ENCODE data around the gene KRT83.

Gene KRT83

DNA sequence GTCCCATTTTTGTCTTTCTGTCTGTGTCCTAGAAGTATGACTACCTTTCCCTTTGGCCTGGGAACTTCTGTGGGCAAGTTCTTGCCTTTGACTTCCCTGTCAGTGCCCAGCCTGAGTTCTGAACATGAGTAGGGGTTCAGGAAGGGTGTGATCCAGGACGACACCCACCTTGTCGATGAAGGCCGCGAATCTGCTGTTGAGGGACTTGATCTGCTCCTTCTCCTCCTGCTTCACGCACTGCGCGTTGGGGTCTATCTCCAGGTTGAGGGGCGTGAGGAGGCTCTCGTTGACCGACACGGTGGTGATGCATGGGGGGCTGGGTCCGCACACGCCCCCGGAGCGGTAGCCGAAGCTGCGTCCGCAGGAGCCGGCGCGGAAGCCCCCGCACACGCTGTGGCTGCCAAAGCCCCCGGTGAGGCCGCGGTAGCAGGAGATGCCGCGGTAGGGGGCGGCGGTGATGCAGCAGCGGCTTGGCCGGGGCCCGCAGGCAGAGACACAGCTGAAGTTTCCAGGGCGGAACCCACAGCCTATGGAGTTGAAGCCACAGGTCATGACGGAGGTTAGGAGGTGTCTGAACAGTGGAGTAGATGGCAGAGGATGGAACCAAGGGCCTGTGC is at the start of gene KRT83:
KRT83 (minus strand) TSS at position 615 of the 617 bp plus-strand sequence; CDS start at position 552, 63 bp downstream.
- DNase-seq (ENCODE audit: low read depth in 2 of 3, low spot score in 1 of 3), result no peak

DNA sequence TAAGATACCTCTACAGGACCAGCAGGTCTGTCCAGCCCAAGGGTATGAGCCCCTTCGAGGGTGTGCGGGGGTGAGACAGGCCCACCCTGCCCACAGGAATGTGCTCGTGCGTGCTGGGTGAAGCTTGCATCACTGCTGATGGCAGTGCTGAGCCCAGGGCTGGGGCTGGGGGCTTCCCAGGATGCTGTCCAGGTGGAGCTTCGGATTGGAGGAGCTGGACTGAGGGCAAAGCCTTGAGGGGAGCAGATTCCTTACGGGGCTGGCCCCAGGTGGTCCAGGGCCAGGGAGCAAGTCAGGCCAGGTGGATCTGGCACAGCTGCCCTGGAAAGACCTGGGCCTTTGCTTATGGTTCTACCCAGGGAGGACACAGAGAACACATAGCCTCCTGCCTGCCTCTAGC is 48.6 kb upstream of the KRT83 start:
- no peak for DNase-seq (ENCODE audit: low read depth in 2 of 3, low spot score in 1 of 3)

DNA sequence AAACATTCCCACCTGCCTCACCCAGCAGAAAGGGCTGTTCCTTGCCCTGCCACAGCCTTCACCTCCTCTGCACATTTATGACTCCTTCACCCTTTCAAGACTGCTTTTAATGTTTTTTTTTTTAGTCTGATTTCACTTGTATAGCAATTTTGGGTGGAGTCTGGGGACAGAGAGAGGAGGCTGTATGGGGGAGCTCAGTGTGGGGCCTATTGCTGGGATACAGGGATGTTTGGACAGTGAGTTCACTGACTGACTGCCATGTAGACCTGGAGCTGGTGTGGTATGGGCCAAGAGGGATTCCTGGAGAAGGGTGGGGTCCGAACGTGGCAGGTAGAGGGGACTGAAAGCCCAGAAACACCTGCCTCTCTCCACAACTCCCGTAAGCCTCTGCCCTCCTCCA is 48.0 kb upstream of the KRT83 start:
- no peak for DNase-seq (ENCODE audit: low read depth in 2 of 3, low spot score in 1 of 3)

DNA sequence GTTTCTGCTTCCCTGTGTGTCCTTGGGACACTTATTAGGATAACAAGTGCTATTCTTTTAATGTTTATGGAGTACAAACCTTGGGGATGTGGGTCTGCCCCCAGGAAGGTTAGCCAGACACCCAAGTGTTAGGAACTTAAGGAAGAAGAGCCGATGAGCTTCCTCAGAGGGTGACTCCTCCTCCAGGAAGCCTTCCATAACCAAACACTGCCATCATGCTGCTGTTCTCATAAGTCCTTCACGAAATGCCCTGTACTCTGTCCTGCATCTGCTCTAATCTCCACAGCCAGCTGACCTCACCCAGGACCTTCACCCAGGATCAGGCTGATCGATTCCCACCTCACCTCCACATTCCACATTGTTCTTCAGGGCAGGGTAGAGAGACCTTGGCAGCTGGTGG is 47.3 kb upstream of the KRT83 start:
- no peak for DNase-seq (ENCODE audit: low read depth in 2 of 3, low spot score in 1 of 3)

DNA sequence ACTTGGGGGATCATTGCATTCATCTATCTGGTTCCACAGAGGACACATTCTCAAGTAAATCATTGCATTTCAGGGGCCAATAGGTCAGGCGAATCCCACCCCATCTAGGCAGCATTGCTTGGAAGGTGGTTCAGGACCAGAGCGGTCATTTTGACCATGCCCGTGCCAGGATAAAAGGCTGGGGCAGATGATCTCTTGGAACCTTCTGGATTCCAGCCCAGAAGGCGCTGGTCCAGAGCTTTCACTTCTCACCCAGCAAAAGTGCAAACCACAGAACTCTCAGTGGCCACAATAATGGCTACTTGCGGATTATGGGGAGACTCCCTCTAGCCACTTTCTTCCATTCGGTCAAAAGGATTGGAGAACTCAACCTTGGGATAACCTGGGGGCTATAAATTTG is 46.7 kb upstream of the KRT83 start:
- DNase-seq (ENCODE audit: low read depth in 2 of 3, low spot score in 1 of 3), result no peak

DNA sequence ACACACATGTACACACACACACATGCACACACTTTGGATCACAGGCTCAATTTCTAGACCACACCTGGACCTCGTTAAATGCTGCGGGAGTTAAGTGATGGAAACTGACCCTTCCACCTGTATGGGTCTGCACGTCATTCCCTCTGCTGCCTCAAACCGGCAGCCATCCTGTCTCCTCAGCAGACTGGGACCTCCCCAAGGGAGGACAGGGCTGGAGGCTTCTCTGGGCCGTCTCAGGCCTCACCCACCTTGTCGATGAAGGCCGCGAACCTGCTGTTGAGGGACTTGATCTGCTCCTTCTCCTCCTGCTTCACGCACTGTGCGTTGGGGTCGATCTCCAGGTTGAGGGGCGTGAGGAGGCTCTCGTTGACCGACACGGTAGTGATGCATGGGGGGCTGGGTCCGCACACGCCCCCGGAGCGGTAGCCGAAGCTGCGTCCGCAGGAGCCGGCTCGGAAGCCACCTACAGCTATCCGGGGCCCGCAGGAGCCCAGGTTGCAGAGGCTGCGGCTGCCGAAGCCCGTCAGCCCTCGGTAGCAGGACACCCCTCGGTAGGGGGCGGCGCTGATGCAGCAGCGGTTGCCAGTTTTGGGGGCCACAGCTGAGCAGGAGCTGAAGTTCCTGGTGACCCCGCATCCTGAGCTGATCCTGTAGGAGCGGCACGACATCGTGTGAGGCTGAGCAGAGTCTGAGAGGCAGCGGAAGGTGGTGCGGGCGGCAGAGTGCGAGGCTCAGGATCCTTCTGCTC is 45.7 kb upstream of the KRT83 start, which contains the start of gene KRT85:
KRT85 (minus strand) TSS at position 744 of the 748 bp plus-strand sequence; CDS start at position 668, 76 bp downstream.
- DNase-seq (ENCODE audit: low read depth in 2 of 3, low spot score in 1 of 3), result no peak

DNA sequence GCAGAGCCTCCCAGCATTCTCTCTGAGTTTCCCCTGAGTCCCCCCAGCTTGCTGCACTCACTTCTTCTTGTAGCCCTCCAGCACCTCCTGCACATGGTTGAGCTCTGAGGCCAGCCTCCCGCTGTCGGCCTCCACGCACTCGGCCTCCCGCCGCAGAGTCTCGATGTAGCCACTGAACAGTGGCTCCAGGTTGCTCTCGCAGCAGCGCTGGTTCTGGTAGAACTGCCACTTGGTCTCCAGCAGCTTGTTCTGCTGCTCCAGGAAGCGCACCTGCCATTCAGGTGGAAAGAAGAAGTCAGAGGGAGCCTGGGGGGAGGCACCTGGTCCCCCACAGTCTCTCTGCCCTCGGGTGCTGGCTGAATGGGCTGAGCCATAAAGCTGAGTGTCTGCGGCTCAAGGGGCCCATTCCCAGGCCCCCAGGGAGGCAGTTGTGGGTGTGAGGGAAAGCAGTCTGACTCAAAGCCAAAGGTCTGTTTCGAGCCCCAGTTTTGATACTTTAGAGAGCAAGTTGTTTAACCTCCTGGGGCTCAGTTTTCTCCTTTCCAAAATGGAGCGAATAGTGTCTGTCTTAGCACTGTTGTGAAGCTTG is 43.8 kb upstream of the KRT83 start:
- no peak for DNase-seq (ENCODE audit: low read depth in 2 of 3, low spot score in 1 of 3)

DNA sequence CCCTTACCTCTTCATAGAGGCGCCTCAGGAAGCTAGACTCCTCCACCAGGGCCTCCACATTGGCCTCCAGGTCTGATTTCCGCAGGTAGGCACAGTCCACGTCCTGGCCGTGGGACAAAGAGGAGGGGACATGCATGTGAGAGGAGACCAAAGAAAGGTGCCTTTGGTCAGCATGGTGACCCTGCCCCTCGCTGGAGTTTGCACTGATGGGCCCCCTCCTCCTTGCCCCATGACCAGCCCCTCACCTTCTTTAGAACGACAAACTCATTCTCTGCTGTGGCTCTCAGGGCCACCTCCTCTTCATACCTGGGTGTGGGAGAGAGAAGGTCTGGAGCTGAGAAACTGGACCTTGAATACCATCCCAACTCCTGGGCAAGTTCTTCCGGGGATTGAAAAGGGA is 42.9 kb upstream of the KRT83 start:
- DNase-seq (ENCODE audit: low read depth in 2 of 3, low spot score in 1 of 3), result no peak

DNA sequence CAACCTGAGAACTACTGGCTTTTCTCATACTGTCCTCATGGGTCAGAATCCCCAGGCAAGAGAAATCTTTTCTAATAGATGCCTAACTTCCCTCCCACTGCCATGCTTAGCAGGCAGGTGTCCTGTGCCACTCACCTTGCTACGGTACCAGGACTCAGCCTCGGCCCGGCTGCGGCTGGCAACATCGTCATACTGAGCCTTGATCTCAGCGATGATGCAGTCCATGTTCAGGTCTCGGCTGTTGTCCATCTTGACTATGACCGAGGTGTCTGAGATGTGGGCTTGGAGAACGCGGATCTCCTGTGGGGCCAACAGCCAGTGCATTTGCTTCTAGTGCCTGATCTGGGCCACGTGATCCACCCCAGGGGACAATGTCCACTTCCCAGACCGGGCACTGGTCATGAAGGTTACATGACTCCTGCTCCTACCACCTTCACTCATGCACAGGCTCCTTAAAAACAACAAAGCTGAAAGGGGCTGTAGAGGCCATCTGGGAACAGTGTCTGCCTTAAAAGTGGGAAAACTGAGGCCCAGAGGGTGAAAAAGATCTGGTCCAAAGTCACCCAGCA is 42.0 kb upstream of the KRT83 start:
- no peak for DNase-seq (ENCODE audit: low read depth in 2 of 3, low spot score in 1 of 3)

DNA sequence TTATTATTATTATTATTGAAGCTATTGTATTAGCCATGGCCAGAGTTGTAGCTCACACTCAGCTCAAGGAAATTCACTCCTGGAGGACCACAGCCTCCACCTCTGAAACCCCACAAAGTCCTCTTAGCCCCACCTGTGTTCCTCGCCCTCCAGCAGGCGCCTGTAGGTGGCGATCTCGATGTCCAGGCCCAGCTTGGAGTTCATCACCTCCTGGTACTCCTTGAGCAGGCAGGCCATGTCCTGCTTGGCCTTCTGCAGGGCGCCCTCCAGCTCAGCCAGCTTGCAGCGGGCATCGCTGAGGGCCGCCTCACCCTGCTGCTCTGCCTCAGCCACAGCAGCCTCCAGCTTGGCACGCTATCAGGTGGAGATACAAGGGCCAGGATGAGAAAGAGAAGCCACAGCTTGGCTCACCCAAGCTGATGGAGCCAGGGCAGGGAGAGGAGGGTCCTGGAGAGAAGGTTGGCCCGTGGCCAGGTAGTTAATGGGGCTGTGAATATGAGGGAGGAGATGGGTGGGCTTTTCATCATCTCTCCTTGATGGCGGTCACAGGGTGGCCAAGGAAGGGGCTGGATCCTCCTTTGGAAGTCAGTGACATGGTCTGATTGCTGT is 41.0 kb upstream of the KRT83 start:
- DNase-seq (ENCODE audit: low read depth in 2 of 3, low spot score in 1 of 3), result no peak

DNA sequence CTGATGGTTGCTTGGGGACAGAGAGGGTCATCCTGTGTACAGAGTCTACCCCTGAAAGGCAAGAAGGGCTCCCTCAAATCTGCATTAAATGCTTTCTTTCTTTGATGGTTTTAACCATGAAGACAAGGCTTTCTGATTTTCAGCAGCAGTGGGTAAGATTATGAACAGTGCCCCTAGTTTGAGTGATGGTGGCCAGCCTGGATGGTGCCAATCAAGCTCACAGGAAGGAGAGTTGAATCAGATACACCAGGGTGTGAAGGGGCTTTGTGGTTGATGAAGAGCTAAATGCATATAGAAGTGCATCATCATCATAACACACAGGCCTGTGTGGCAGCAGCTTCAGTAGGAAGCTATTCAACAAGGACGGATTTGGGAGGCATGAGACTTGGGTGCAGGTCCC is 40.4 kb upstream of the KRT83 start:
- DNase-seq (ENCODE audit: low read depth in 2 of 3, low spot score in 1 of 3), result no peak

DNA sequence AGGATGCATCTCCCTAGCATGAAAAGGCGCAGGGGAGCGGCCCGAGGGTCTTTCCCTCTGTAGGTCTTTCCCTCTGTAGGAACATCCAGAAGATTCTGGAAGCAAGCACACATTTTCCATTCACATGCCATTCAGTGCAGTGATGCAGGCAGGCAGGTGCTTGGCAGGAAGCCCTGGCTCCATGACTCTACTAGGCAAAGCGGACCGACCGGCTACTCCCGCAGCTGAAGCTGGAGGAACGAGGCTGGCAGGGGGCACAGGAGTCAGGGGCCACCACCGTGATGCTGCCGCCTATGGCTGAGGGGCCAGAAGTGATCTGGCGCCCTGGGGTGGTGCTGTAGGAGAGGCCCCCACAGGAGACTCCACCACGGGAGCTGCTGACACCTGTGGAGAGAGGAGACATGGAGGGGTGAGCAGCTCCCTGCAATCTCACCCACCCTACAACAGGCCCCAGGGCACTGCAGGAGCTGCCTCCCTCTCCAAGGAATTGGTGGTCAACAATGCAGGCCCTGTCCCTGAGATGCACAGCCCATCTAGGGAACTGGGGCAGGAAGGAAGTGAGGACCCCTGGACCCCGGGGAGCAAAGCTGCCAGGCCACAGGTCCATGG is 39.6 kb upstream of the KRT83 start:
- no peak for DNase-seq (ENCODE audit: low read depth in 2 of 3, low spot score in 1 of 3)

DNA sequence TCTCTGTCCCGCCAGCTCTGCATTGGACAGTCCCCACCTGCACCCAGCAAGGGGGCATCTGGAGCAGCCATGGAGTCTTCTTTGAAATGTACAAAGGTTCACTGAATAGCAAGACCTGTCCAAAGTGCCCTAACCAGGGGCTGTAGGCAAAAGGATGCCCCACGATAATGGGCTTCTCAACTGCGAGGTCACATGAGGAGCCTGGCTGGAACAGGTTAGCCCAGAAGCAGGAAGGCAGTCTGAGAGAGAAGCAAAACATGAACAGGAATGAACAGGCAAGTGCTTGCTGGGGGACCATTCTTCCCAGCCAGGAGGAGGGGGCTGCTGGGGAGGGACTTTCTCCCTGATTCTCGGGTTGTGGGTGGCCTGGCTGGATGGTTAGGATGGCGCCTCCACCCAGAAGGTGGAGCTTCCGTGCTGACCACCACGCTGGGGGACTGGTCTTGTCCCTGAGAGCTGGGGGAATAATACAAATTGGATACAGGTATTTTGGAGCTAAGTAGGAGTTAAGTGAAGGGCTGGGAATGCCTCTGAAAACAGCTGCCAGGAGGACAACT is 39.0 kb upstream of the KRT83 start:
- DNase-seq (ENCODE audit: low read depth in 2 of 3, low spot score in 1 of 3), result no peak

DNA sequence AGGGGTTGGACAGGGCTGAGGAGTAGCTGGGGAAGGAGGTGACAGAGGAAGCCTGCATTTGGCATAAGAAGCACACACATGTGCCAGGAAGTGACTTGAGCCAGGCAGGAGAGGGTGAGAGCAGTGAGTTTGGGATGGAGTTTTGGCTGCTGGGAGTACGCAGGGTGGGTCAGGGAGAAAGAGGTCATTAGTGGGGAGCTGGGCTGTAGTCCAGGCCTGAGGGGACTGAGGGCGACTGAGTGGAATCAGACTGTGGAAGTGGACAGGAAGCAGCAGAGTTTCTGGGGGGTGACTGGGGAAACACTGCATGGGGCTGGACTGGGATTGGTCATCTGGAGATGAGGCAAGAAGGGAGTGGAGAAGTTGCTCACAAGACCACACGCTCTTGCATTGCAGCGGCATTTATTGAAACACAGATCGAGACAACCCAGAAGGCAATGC is 38.4 kb upstream of the KRT83 start:
- no peak for DNase-seq (ENCODE audit: low read depth in 2 of 3, low spot score in 1 of 3)

DNA sequence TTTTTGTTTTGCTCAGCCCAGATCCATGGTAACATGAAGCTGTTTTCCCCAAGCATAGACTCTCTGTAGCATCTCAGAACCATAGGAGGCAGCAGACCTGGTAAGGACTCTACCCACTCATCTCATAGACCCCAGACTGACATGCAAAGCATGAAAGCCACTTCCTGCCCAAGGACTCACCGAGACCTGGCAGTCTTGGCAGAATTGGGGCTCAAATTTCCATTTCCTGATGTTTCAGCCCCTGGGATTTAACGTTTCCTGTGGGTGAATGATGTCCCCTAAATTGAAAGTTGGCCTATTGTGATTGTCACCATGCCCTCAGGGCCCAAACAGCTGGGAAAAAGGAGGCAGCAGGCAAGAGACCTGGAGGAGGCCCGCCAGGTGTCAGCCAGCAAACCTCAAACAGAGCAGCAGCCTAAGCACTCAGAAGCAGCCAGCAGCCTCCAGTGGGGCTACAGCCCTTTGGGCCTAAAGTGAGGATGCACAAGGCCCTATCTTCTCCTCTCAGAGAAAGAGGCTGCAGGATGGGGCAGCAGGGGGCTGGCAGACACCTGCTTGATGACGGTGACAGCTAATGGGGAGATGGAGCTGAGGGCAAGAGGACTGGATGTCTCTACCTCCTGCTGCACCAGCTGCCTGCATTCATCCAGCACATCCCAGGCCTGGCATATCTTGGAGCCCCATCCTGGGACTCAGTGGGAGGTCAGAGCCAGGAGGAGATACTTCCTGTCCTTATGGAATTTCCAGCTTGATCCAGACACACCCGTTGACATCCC is 37.6 kb upstream of the KRT83 start:
- no peak for DNase-seq (ENCODE audit: low read depth in 2 of 3, low spot score in 1 of 3)

DNA sequence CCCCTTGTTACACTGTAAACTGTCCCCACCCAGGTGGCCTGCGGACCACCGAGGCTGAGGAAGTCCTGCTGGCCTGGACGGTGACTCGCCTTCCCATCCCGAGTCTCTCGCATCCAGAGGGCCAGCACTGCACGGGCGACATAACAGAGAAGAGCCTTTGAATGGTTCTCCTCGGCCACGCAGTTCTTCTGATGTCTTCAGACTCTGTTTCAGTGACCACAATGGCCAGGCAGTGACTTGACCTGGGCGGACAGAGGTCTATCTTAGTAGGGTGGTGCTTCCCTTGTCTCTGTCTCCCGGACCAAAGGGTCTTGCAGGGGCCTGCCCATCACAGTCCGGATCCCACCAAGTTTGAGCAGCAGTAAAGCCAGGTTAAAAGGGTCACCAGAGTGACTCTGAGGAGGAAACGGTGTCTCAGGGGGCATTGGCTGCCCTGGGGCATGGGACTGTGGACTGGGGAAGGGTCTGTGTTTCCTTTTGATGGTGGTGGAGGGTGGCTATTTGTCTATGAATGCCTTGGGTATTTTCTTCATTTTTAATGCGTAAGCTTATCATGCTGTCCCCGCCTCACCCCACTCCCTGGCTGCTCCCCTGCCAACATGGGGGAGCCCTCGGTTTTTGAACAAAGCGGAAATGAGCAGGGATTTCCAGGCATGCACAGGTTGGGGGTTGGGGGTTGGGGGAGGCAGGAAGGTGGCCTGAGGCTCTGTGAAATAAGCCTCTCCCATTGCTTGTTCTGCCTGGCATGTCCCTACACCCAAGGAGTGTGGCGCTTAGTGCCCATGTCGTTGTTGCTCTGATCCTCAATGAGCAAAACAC is 35.8 kb upstream of the KRT83 start:
- DNase-seq (ENCODE audit: low read depth in 2 of 3, low spot score in 1 of 3), result no peak

DNA sequence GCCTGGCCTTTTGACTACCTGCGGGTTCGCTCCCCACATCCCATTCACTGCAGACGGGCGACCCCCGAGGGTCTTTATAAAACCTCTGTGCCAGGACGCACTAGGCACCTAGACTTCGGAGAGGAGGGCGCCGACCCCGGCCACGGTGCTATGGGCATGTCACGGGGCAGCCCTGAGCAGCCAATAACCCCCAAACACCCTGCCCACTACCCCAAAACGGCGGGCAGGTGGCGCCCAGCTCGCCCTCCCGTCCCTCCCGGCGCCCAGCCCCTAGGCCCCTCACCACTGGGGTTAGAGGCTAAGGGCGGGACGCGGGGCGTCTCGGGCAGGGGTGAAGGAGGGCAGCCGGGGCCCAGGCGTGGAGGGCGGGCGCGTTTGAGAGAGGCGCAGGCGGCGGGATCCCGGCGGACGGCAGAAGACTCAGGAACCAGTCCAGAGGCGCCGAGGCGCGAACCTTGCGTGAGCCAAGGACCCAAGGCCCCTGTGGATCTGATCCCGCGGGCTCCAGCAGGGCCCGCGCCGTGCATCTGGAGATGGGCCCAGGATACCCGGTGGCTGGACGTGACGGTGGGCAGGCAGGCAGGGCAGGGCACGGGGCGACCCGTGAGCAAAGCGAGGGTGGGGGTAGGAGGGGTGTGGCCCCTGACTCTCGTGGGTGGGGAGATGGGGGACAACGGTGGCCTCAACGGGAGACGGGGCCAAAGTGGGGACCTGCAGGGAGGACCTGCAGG is 35.0 kb upstream of the KRT83 start:
- no peak for DNase-seq (ENCODE audit: low read depth in 2 of 3, low spot score in 1 of 3)

DNA sequence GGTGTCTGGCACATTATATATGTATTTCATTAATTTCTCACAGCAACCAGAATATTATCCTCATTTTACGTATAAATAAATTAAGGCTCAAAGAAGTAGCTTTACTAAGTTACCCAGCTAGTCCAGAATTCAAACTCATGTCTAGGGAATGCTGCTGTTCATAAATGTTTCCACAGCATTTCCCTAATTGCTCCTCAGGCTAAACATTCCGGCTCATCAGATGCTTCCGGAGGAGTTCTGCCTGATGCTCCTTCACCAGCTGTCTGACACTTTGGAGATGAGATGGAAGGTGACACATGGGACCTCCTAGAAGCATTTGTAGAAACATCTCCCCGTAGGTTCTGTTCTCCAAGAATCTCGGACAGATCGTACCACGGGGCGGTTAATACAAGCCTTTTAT is 34.0 kb upstream of the KRT83 start:
- no peak for DNase-seq (ENCODE audit: low read depth in 2 of 3, low spot score in 1 of 3)

DNA sequence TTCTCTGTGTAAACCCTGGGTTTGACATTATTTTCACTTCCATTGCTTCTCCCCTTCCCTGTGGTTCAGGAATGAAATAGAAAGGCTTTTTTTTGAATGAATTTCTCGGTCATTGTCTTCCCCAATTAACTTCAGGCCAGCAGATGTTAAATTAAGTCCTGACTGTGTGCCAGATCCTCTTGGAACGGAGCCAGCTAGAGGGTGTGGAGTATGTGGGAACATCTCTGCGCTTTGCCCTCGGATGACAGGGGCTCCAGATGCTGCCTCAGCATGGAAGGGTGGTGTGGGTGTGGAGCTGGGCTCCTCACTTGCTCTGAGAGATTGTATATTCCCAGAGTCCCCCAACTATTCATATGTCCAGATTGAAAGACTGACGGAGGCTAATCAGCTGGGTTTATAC is 33.0 kb upstream of the KRT83 start:
- no peak for DNase-seq (ENCODE audit: low read depth in 2 of 3, low spot score in 1 of 3)
